Esophagus muscularis mucosa (tissue), 4 donors: Measurements from ENCODE around the gene EPHB2. TPM values are rescaled to one million over a fixed set of nuclear protein-coding genes. Genes with fewer than 3 reads are reported as not detected.

Source experiments
- DNase-seq: peaks from one replicate; pipeline ENCODE4 v3.0.0-alpha.2; 2017; ENCODE audit errors: extremely low spot score
- H3K27ac ChIP-seq, 4 donors: fragments of 200-600 bp; sonication (generic); replicated peaks in 1 of 4; 1 replicate in 3 of 4; 2 replicates in 1 of 4; pipeline ENCODE4 v1.5.1; 2016 to 2019; ENCODE audit warnings: mild to moderate bottlenecking in 1 of 4
- H3K27me3 ChIP-seq, 4 donors: fragments of 200-600 bp; sonication (generic); one replicate each; pipeline versions ENCODE4 v1.5.1 to v1.6.0; 2016 to 2019
- H3K36me3 ChIP-seq, 4 donors: fragments of 200-600 bp; sonication (generic); one replicate each; pipeline ENCODE4 v1.5.1; 2016 to 2019
- H3K4me1 ChIP-seq, 4 donors: fragments of 200-600 bp; sonication (generic); one replicate each; pipeline ENCODE4 v1.5.1; 2016 to 2019
- H3K4me3 ChIP-seq, 4 donors: fragments of 200-600 bp; sonication (generic); 1 replicate in 2 of 4; 2 replicates in 2 of 4; pipeline ENCODE4 v1.5.1; 2016 to 2019; ENCODE audit warnings: mild to moderate bottlenecking in 4 of 4, moderate library complexity in 1 of 4
- H3K9me3 ChIP-seq, 4 donors: fragments of 200-600 bp; sonication (generic); 1 replicate in 3 of 4; 2 replicates in 1 of 4; pipeline ENCODE4 v1.5.1; 2016 to 2019
- CTCF ChIP-seq, 3 experiments: fragments of 200-600 bp in 2 of 3; fragments of 450-650 bp in 1 of 3; sonication (generic) in 2 of 3; IDR thresholded peaks; one replicate each; pipeline ENCODE4 v1.5.1; 2017 to 2019; ENCODE audit warnings: antibody characterized with exemption in 3 of 3, mild to moderate bottlenecking in 2 of 3, moderate library complexity in 1 of 3
- EP300 ChIP-seq: sonication (generic); formaldehyde crosslinking; IDR thresholded peaks from one replicate; pipeline ENCODE4 v1.6.1; 2017; ENCODE audit warnings: antibody characterized with exemption
- POLR2A ChIP-seq: fragments of 450-650 bp; IDR thresholded peaks from one replicate; pipeline ENCODE4 v1.6.1; 2017; ENCODE audit warnings: antibody characterized with exemption, moderate library complexity, mild to moderate bottlenecking, low read depth
- POLR2AphosphoS5 ChIP-seq, 2 donors: sonication (generic); formaldehyde crosslinking; IDR thresholded peaks; one replicate each; pipeline ENCODE4 v1.6.1; 2017; ENCODE audit warnings: antibody characterized with exemption in 2 of 2
- WGBS: methylation state at CpG from one replicate; pipeline ENCODE4 v1.1.5; 2018; 5-methylcytosine and 5-hydroxymethylcytosine counted together
- intact Hi-C: fragments of 100-400 bp; cut with DNase I; formaldehyde crosslinking; loops from one replicate; pipeline ENCODE4 v1.15.1; 2023
- total RNA-seq, 4 donors: library from RNA; depleted of rRNA; stranded (reverse); fragments of >200 nt; gene quantifications; one replicate each; pipeline versions ENCODE4 v1.1.0 to v1.2.1, GENCODE V29; 2016

Gene EPHB2
- total RNA-seq, 4 donors from 2014 or later, result 1.5 to 3.3 (median 1.9) TPM

GRCh38 chr1:22857661-22858060 is 147.0 kb downstream of the EPHB2 start:
- Histone ChIP-seq H3K27ac (no peak overlapping the region), H3K4me3 (no peak overlapping the region), H3K9me3 (no peaks in the 10 kb centered on the region), H3K36me3 (no peaks in the 10 kb centered on the region), H3K27me3 (peaks cover 0 to 9% (median 0%) of the 10 kb centered on the region in 4 donors), H3K4me1 (no peaks in the 10 kb centered on the region)
- no peak for DNase-seq
- TF ChIP-seq CTCF (IDR thresholded peaks at IDR 0.05) (no peak), EP300 (no peak)
- WGBS, result 92% methylated on average over 7 of the region's 7 CpGs
- intact Hi-C loops, result no loop called here

- Histone ChIP-seq H3K4me1 (no peaks in the 10 kb centered on the region), H3K4me3 (no peak overlapping the region), H3K27me3 (peaks cover 0 to 2% (median 0%) of the 10 kb centered on the region in 4 donors), H3K27ac (no peak overlapping the region), H3K9me3 (no peaks in the 10 kb centered on the region), H3K36me3 (no peaks in the 10 kb centered on the region)
- DNase-seq, result no peak
- 85% methylated on average over 9 of the region's 9 CpGs for WGBS
- TF ChIP-seq CTCF (IDR thresholded peaks at IDR 0.05) (no peak), POLR2A (no peak), POLR2AphosphoS5 (IDR thresholded peaks at IDR 0.05) (no peak), EP300 (no peak)
- intact Hi-C loops, result no loop called here
These were observed 149.8 kb downstream of the EPHB2 start for GRCh38 chr1:22860414-22860800.

GRCh38 chr1:22860883-22861385 is 150.3 kb downstream of the EPHB2 start:
- H3K27me3 ChIP-seq, result peaks cover 0 to 2% (median 0%) of the 10 kb centered on the region in 4 donors
- TF ChIP-seq POLR2A (no peak), CTCF (IDR thresholded peaks at IDR 0.05) (no peak), POLR2AphosphoS5 (IDR thresholded peaks at IDR 0.05) (no peak), EP300 (no peak)
- DNase-seq, result no peak
- 93% methylated on average over 4 of the region's 4 CpGs for WGBS
- no peaks in the 10 kb centered on the region for H3K9me3 ChIP-seq
- H3K27ac ChIP-seq, result no peak overlapping the region
- no peak overlapping the region for H3K4me3 ChIP-seq
- no peaks in the 10 kb centered on the region for H3K36me3 ChIP-seq
- intact Hi-C loops, result no loop called here
- H3K4me1 ChIP-seq, result no peaks in the 10 kb centered on the region

GRCh38 chr1:22861764-22862440 is 151.3 kb downstream of the EPHB2 start:
- H3K27me3 ChIP-seq, result peaks cover 0 to 10% (median 0%) of the 10 kb centered on the region in 4 donors
- H3K9me3 ChIP-seq, result no peaks in the 10 kb centered on the region
- no peak overlapping the region for H3K27ac ChIP-seq
- peak; percentile 43 to 64 (median 50) for TF ChIP-seq CTCF (IDR thresholded peaks at IDR 0.05)
- no peak for TF ChIP-seq EP300
- no peaks in the 10 kb centered on the region for H3K4me1 ChIP-seq
- 71% methylated on average over 4 of the region's 4 CpGs for WGBS
- no peaks in the 10 kb centered on the region for H3K36me3 ChIP-seq
- H3K4me3 ChIP-seq, result no peak overlapping the region
- intact Hi-C loops, result no loop called here
- no peak for DNase-seq

GRCh38 chr1:22862752-22863151 is 152.1 kb downstream of the EPHB2 start:
- no peak for DNase-seq
- peaks cover 0 to 8% (median 0%) of the 10 kb centered on the region in 4 donors for H3K27me3 ChIP-seq
- no peak overlapping the region for H3K27ac ChIP-seq
- TF ChIP-seq CTCF (IDR thresholded peaks at IDR 0.05), result no peak
- TF ChIP-seq POLR2AphosphoS5 (IDR thresholded peaks at IDR 0.05), result no peak
- no peak for TF ChIP-seq EP300
- no peak for TF ChIP-seq POLR2A
- H3K9me3 ChIP-seq, result no peaks in the 10 kb centered on the region
- intact Hi-C loops, result no loop called here
- no peak overlapping the region for H3K4me3 ChIP-seq
- 90% methylated on average over 7 of the region's 9 CpGs for WGBS
- no peaks in the 10 kb centered on the region for H3K4me1 ChIP-seq
- H3K36me3 ChIP-seq, result no peaks in the 10 kb centered on the region
